Thyroid gland (tissue), 4 donors: ENCODE measurements around the gene SOWAHC. TPM values are rescaled to one million over a fixed set of nuclear protein-coding genes. Genes with fewer than 3 reads are reported as not detected.

Experiments used
- DNase-seq, 2 donors: peaks; one replicate each; pipeline ENCODE4 v3.0.0-alpha.2; 2019
- H3K27ac ChIP-seq, 3 donors: fragments of 200-600 bp; sonication (generic); 1 replicate in 2 of 3; 2 replicates in 1 of 3; pipeline ENCODE4 v1.5.1; 2016 to 2019; ENCODE audit warnings: mild to moderate bottlenecking in 1 of 3, moderate library complexity in 1 of 3
- H3K27me3 ChIP-seq: fragments of 200-600 bp; sonication (generic); one replicate; pipeline ENCODE4 v1.5.1; 2019
- H3K36me3 ChIP-seq, 2 donors: fragments of 200-600 bp; sonication (generic); one replicate each; pipeline ENCODE4 v1.5.1; 2016 to 2019
- H3K4me1 ChIP-seq, 2 donors: fragments of 200-600 bp; sonication (generic); one replicate each; pipeline ENCODE4 v1.5.1; 2017 to 2019
- H3K4me3 ChIP-seq, 3 donors: fragments of 200-600 bp; sonication (generic); replicated peaks in 1 of 3; 1 replicate in 2 of 3; 2 replicates in 1 of 3; pipeline ENCODE4 v1.5.1; 2016; ENCODE audit warnings: mild to moderate bottlenecking in 1 of 3
- H3K9me3 ChIP-seq: fragments of 200-600 bp; sonication (generic); one replicate; pipeline ENCODE4 v1.5.1; 2017
- POLR2A ChIP-seq, 2 donors: fragments of 450-650 bp; IDR thresholded peaks; one replicate each; pipeline ENCODE4 v1.6.1; 2017; ENCODE audit warnings: antibody characterized with exemption in 2 of 2, mild to moderate bottlenecking in 2 of 2, moderate library complexity in 1 of 2
- WGBS, 2 donors: methylation state at CpG; one replicate each; pipeline ENCODE4 v1.1.5; 2017; 5-methylcytosine and 5-hydroxymethylcytosine counted together
- intact Hi-C: fragments of 100-400 bp; cut with DNase I; formaldehyde crosslinking; loops from one replicate; pipeline ENCODE4 v1.15.1; 2023
- total RNA-seq, 4 donors: library from RNA; depleted of rRNA; stranded (reverse); fragments of >200 nt; gene quantifications; one replicate each; pipeline ENCODE4 v1.2.3, GENCODE V29; 2016
- TF ChIP-seq, protein P1 (sequence below), 6 experiments: fragments of 200-600 bp in 3 of 6; fragments of 450-650 bp in 3 of 6; sonication (generic) in 3 of 6; IDR thresholded peaks; one replicate each; pipeline ENCODE4 v1.5.1; 2016 to 2019; ENCODE audit warnings: antibody characterized with exemption in 6 of 6, mild to moderate bottlenecking in 2 of 6, inconsistent platforms in 1 of 6, moderate library complexity in 1 of 6

Gene SOWAHC
- total RNA-seq, 4 donors from 2014 or later, result 13.4 to 18.7 (median 17.0) TPM

- intact Hi-C loops, result no loop called here
- Histone ChIP-seq H3K9me3 (no peaks in the 10 kb centered on the region), H3K4me3 (no peak overlapping the region), H3K36me3 (no peaks in the 10 kb centered on the region), H3K27ac (no peak overlapping the region), H3K27me3 (no peaks in the 10 kb centered on the region), H3K4me1 (no peaks in the 10 kb centered on the region)
- WGBS, 2 donors, result 70 to 80% methylated on average over 3 of the region's 3 CpGs
- no peak for DNase-seq
- TF ChIP-seq, protein P1, sequence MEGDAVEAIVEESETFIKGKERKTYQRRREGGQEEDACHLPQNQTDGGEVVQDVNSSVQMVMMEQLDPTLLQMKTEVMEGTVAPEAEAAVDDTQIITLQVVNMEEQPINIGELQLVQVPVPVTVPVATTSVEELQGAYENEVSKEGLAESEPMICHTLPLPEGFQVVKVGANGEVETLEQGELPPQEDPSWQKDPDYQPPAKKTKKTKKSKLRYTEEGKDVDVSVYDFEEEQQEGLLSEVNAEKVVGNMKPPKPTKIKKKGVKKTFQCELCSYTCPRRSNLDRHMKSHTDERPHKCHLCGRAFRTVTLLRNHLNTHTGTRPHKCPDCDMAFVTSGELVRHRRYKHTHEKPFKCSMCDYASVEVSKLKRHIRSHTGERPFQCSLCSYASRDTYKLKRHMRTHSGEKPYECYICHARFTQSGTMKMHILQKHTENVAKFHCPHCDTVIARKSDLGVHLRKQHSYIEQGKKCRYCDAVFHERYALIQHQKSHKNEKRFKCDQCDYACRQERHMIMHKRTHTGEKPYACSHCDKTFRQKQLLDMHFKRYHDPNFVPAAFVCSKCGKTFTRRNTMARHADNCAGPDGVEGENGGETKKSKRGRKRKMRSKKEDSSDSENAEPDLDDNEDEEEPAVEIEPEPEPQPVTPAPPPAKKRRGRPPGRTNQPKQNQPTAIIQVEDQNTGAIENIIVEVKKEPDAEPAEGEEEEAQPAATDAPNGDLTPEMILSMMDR (IDR thresholded peaks at IDR 0.05), result no peak
- no peak for TF ChIP-seq POLR2A (IDR thresholded peaks at IDR 0.05)
Measured at GRCh38 chr2:109629867-109630266, 15.7 kb downstream of the SOWAHC start.

GRCh38 chr2:109630441-109631430 is 16.6 kb downstream of the SOWAHC start:
- Histone ChIP-seq H3K36me3 (no peaks in the 10 kb centered on the region), H3K4me1 (no peaks in the 10 kb centered on the region), H3K27me3 (no peaks in the 10 kb centered on the region), H3K27ac (no peak overlapping the region), H3K9me3 (no peaks in the 10 kb centered on the region), H3K4me3 (no peak overlapping the region)
- intact Hi-C loops, result no loop called here
- 93 to 96% methylated on average over 19 of the region's 19 CpGs for WGBS, 2 donors
- TF ChIP-seq, protein P1 (IDR thresholded peaks at IDR 0.05), result no peak
- TF ChIP-seq POLR2A (IDR thresholded peaks at IDR 0.05), result no peak
- no peak for DNase-seq

DNA sequence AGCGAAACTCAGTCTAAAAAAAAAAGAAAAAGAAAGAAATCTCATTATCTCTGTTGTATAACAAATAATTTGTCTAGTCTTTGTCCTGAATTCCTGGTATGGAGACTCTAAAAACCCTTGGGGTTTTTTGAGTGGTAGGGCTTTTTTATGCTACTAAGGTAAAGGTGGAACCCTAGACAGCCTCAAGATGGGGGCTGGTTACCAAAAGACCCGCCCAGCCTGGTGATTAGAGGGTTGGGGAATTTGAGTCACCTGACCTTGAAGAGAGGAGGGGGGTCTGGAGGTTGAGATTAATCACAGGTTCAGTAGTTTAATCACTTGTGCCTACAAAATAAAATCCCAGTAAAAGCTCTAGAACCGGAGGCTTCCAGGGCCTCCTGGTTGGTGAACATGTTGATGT is 17.6 kb downstream of the SOWAHC start:
- TF ChIP-seq, protein P1 (IDR thresholded peaks at IDR 0.05), result no peak
- TF ChIP-seq POLR2A (IDR thresholded peaks at IDR 0.05), result no peak
- Histone ChIP-seq H3K4me3 (no peak overlapping the region), H3K9me3 (no peaks in the 10 kb centered on the region), H3K27me3 (no peaks in the 10 kb centered on the region), H3K36me3 (no peaks in the 10 kb centered on the region), H3K27ac (no peak overlapping the region), H3K4me1 (no peaks in the 10 kb centered on the region)
- intact Hi-C loops, result no loop called here
- no peak for DNase-seq
- 79 to 80% methylated on average over 3 of the region's 3 CpGs for WGBS, 2 donors

- 91% methylated on average over 14 of the region's 14 CpGs for WGBS, 2 donors
- intact Hi-C loops, result no loop called here
- TF ChIP-seq POLR2A (IDR thresholded peaks at IDR 0.05), result no peak
- H3K4me1 ChIP-seq, result no peaks in the 10 kb centered on the region
- no peak overlapping the region for H3K27ac ChIP-seq
- DNase-seq, result no peak
- no peaks in the 10 kb centered on the region for H3K36me3 ChIP-seq
- H3K4me3 ChIP-seq, result no peak overlapping the region
- no peaks in the 10 kb centered on the region for H3K27me3 ChIP-seq
- H3K9me3 ChIP-seq, result no peaks in the 10 kb centered on the region
Measured at GRCh38 chr2:109632158-109632789, 18.1 kb downstream of the SOWAHC start.

DNA sequence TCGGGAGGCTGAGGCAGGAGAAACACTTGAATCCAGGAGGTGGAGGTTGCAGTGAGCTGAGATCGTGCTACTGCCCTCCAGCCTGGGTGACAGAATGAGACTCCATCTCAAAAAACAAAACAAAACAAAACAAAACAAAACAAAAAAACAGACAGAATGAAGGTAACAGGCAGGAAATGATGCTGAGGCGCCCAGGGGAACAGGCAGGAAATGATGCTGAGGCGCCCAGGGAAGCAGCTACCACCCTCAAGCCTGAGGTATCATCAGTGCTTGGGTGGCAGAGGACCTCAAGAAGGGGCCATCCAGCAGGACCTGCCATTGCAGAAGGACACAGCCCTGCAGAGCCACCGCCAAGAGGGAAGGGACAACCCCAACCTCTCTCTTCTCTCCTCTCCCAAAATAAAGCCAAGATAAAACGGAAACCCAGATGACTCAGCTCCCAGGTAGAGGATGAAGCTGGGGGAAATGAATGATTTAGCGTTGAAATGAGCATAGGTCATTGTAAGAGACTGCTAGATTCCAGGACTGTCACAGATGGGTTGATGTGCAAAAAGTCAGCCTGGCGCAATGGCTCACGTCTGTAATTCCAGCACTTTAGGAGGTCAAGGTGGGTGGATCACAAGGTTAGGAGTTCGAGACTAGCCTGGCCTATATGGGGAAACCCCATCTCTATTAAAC is 19.3 kb downstream of the SOWAHC start:
- no peaks in the 10 kb centered on the region for H3K36me3 ChIP-seq
- intact Hi-C loops, result no loop called here
- H3K4me1 ChIP-seq, result no peaks in the 10 kb centered on the region
- DNase-seq, result no peak
- no peaks in the 10 kb centered on the region for H3K27me3 ChIP-seq
- WGBS, 2 donors, result 85 to 91% methylated on average over 10 of the region's 10 CpGs
- no peaks in the 10 kb centered on the region for H3K9me3 ChIP-seq
- H3K27ac ChIP-seq, result no peak overlapping the region
- no peak overlapping the region for H3K4me3 ChIP-seq
- TF ChIP-seq, protein P1 (IDR thresholded peaks at IDR 0.05), result no peak
- TF ChIP-seq POLR2A (IDR thresholded peaks at IDR 0.05), result no peak
